HepG2 (cell line): Measurements from ENCODE around the gene TM4SF18. TPM values are rescaled to one million over a fixed set of nuclear protein-coding genes. Genes with fewer than 3 reads are reported as not detected.

ENCODE experiments used
- ATAD3A ChIP-seq: sonication (generic); formaldehyde crosslinking; IDR thresholded peaks from 2 replicates; pipeline ENCODE4 v1.4.0; 2020; ENCODE audit warnings: missing genetic modification reagents
- BORCS8-MEF2B ChIP-seq: sonication (generic); formaldehyde crosslinking; IDR thresholded peaks from 2 replicates; pipeline ENCODE4 v1.8.0; 2022; ENCODE audit warnings: mild to moderate bottlenecking, missing genetic modification reagents
- E2F1 ChIP-seq: sonication (generic); formaldehyde crosslinking; IDR thresholded peaks from 2 replicates; pipeline ENCODE4 v1.5.0; 2020; ENCODE audit warnings: missing genetic modification reagents
- ELF3 ChIP-seq: IDR thresholded peaks from 2 replicates; pipeline ENCODE4 v1.6.1; 2016; ENCODE audit warnings: missing genetic modification reagents, missing compliant biosample characterization
- EP300 ChIP-seq, 3 experiments: sonication (generic) in 1 of 3; formaldehyde crosslinking in 1 of 3; IDR thresholded peaks; 2 replicates each; pipeline versions ENCODE4 v1.5.1 to v1.6.1; 2011 to 2020; ENCODE audit warnings: low read depth in 2 of 3, low read length in 2 of 3, borderline replicate concordance in 1 of 3, improper control_type of control experiment in 1 of 3, mild to moderate bottlenecking in 1 of 3, missing genetic modification reagents in 1 of 3, moderate library complexity in 1 of 3
- FOXK1 ChIP-seq: sonication (generic); formaldehyde crosslinking; IDR thresholded peaks from 2 replicates; pipeline ENCODE4 v1.4.0; 2020; ENCODE audit warnings: low read depth, missing genetic modification reagents, borderline replicate concordance
- FOXP4 ChIP-seq: sonication (generic); formaldehyde crosslinking; IDR thresholded peaks from 2 replicates; pipeline ENCODE4 v1.4.0; 2020; ENCODE audit warnings: missing genetic modification reagents
- GTF2F1 ChIP-seq: fragments of 150-350 bp; IDR thresholded peaks from 2 replicates; pipeline ENCODE4 v1.6.1; 2014; ENCODE audit warnings: low read length
- GZF1 ChIP-seq: sonication (generic); formaldehyde crosslinking; IDR thresholded peaks from 2 replicates; pipeline ENCODE4 v1.5.1; 2020; ENCODE audit warnings: mild to moderate bottlenecking, missing genetic modification reagents
- HMG20A ChIP-seq: IDR thresholded peaks from 2 replicates; pipeline ENCODE4 v1.6.1; 2016; ENCODE audit warnings: borderline replicate concordance
- MNT ChIP-seq: fragments of 450-650 bp; IDR thresholded peaks from 2 replicates; pipeline ENCODE4 v1.6.1; 2016
- PBX3 ChIP-seq: sonication (generic); formaldehyde crosslinking; IDR thresholded peaks from 2 replicates; pipeline ENCODE4 v1.8.1; 2023; ENCODE audit warnings: missing genetic modification reagents, inconsistent platforms, borderline replicate concordance
- PITX1 ChIP-seq: sonication (generic); formaldehyde crosslinking; IDR thresholded peaks from 2 replicates; pipeline ENCODE4 v1.5.1; 2020; ENCODE audit warnings: mild to moderate bottlenecking, missing genetic modification reagents
- RCOR2 ChIP-seq: IDR thresholded peaks from 2 replicates; pipeline ENCODE4 v1.6.1; 2016; ENCODE audit warnings: missing biosample characterization, missing genetic modification reagents
- SALL1 ChIP-seq: sonication (generic); formaldehyde crosslinking; IDR thresholded peaks from 2 replicates; pipeline ENCODE4 v1.8.0; 2022; ENCODE audit warnings: mild to moderate bottlenecking, missing genetic modification reagents
- SALL2 ChIP-seq: sonication (generic); formaldehyde crosslinking; IDR thresholded peaks from 2 replicates; pipeline ENCODE4 v1.8.1; 2023; ENCODE audit warnings: mild to moderate bottlenecking, missing genetic modification reagents, inconsistent platforms
- SRSF9 ChIP-seq: fragments of 200-400 bp; formaldehyde crosslinking; IDR thresholded peaks from 2 replicates; pipeline ENCODE4 v1.6.1; 2018; ENCODE audit warnings: borderline replicate concordance, mild to moderate bottlenecking, low read depth, low read length; ENCODE audit not compliant: insufficient read depth, poor library complexity, severe bottlenecking
- TAF15 ChIP-seq: fragments of 200-400 bp; formaldehyde crosslinking; IDR thresholded peaks from one replicate; pipeline ENCODE4 v1.6.1; 2018; ENCODE audit warnings: mild to moderate bottlenecking, low read depth, low read length; ENCODE audit not compliant: poor library complexity, severe bottlenecking
- THAP9 ChIP-seq: sonication (generic); formaldehyde crosslinking; IDR thresholded peaks from 2 replicates; pipeline ENCODE4; 2020; ENCODE audit warnings: missing genetic modification reagents, mild to moderate bottlenecking, borderline replicate concordance
- TMF1 ChIP-seq: sonication (generic); formaldehyde crosslinking; IDR thresholded peaks from 2 replicates; pipeline ENCODE4 v1.8.1; 2022; ENCODE audit warnings: low read depth, missing genetic modification reagents
- ZNF3 ChIP-seq: IDR thresholded peaks from 2 replicates; pipeline ENCODE4 v1.7.0; 2017; ENCODE audit warnings: inconsistent platforms
- polyA plus RNA-seq, 8 experiments: library from polyadenylated mRNA; depleted of rRNA in 3 of 8; stranded (reverse) in 7 of 8; unstranded in 1 of 8; fragments of >200 nt; fragmentation: Illumina TruSeq in 4 of 8; extraction: Trizol in 4 of 8; gene quantifications; 2 replicates each; pipeline versions ENCODE4 v1.2.1 to v1.2.3, GENCODE V29; 2011 to 2016; ENCODE audit warnings: low read depth in 4 of 8, missing spikeins in 1 of 8, mixed read lengths in 1 of 8; ENCODE audit not compliant: insufficient read depth in 1 of 8
- total RNA-seq, 5 experiments: library from RNA; depleted of rRNA; stranded (reverse); fragments of >200 nt; fragmentation: Illumina TruSeq; extraction: Trizol; gene quantifications; 2 replicates each; pipeline ENCODE4 v1.2.3, GENCODE V29; 2016; ENCODE audit warnings: low read depth in 1 of 5

The TM4SF18 gene
- total and polyA plus RNA-seq, 2 of the 13 experiments (the other 11 are each of a cell fraction or from before 2014, with no cell fraction given): 0.15 TPM; not detected in 1

GRCh38 chr3:149277331-149277813, 56.1 kb downstream of the TM4SF18 start (continued):
- TF ChIP-seq PBX3 (CRISPR knock-in tag): no peak
- no peak for TF ChIP-seq TMF1 (CRISPR knock-in tag)
- TF ChIP-seq SALL1 (CRISPR knock-in tag): no peak
- TF ChIP-seq GTF2F1: no peak
- TF ChIP-seq GZF1 (CRISPR knock-in tag): no peak
- TF ChIP-seq ZNF3 (CRISPR knock-in tag): 0 out of 2 replicates have a peak, but pooled peaks have one; percentile 22
- TF ChIP-seq TAF15: no peak
- no peak for TF ChIP-seq BORCS8-MEF2B (CRISPR knock-in tag)
- TF ChIP-seq FOXK1 (CRISPR knock-in tag): peak; percentile 31; the same call in 1 of the 2 replicates
- TF ChIP-seq THAP9 (CRISPR knock-in tag): no peak
- no peak for TF ChIP-seq SRSF9
- TF ChIP-seq RCOR2 (CRISPR knock-in tag): 0 out of 2 replicates have a peak, but pooled peaks have one; percentile 48
- TF ChIP-seq FOXP4 (CRISPR knock-in tag): peak; percentile 55; the same call in 1 of the 2 replicates
- no peak for TF ChIP-seq MNT
- peak; percentile 56; the same call in 1 of the 2 replicates for TF ChIP-seq ELF3
- TF ChIP-seq SALL2 (CRISPR knock-in tag): no peak
- no peak for TF ChIP-seq ATAD3A (CRISPR knock-in tag)
- no peak for TF ChIP-seq E2F1 (CRISPR knock-in tag)
- peak in 1 of 2 experiments; percentile 77; a peak in 2 of 4 replicates for TF ChIP-seq EP300 (IDR thresholded peaks at IDR 0.05; ENCODE audit: low read depth in 2 of 2, low read length in 2 of 2)
- no peak for TF ChIP-seq EP300 (CRISPR knock-in tag; IDR thresholded peaks at IDR 0.05; ENCODE audit: borderline replicate concordance)
- peak; percentile 68; the same call in 1 of the 2 replicates for TF ChIP-seq HMG20A (CRISPR knock-in tag)
- TF ChIP-seq PITX1 (CRISPR knock-in tag): no peak
